Islet of Langerhans (tissue), 1 donor: ENCODE results near the gene RCOR3.
"Not testable (repeated sequence)": the region's sequence is repeated elsewhere in the genome, so short reads cannot be mapped to it uniquely, and the experiment has no call there.

ENCODE experiments used
- FAIRE-seq: peaks from one replicate; lab custom pipeline; 2011; peaks lifted over from hg19 to GRCh38; lab: Jason Lieb, UNC

Gene RCOR3

DNA sequence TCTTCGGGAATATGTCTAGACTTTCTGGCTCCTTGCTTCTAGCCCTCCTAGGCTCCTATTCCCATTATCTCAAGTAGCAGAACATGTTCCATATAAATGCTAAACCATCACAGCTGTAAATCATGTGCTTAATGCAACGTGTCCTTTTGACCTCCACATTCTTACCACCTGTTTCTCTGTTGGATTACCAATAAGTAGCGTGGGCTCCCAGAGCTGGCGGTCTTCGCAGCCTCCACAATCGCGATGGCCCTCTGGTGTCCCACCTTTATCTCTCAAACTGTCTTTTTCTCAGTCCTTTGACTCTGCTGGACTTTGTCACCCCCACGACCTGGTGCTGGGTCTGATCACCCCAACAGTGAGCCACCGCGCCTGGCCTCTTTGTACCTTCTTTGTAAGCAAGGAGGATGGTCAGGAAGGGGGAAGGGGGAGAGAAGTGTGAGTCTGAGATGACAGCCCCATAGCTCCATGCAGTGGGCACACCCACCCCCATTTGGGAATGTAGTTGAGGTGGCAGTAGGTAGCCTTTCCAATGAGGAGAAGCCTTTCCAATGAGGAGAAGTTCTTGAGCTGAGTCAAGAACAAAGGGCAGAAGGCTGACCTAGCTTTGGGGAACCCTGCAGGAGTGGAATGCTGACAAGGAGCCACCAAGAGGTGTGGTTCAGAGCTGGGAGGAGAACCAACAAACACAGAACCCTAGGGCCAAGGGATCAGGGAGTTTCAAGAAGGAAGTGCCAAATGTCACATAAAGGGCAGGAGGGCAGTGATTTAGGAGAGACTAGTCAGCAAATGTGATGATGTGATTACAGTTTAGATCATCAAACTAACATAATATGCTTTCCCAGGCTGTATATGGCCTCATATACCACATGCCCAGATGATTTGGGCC lies 81.7 kb downstream of the RCOR3 start:
- FAIRE-seq, result no peak

GRCh38 chr1:211341999-211342398 lies 82.8 kb downstream of the RCOR3 start:
- FAIRE-seq, result no peak

- no peak for FAIRE-seq
These were observed 84.4 kb downstream of the RCOR3 start for GRCh38 chr1:211343607-211344006.

DNA sequence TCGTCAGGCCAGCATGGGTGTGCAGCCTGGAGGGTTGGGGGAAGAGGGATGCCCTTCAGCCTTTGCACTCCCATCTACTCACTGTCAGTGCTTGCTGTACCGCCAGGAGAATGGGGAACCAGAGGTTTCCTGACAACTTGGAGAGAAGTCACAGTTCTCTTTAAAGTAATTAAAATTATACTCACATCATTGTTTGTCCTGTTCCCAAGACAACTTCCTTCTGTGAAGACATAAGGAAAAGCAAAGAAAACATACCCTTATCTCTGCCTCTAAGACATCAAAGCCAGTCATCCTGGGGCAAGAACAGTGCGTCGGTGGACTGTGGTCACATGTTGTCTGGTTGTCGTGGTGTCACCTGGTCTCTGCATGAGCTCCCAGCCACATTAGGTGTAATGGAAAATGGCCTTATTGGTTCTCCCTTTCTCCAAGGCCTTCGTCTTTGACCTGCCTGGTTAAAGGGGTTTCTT lies 85.0 kb downstream of the RCOR3 start:
- no peak for FAIRE-seq

DNA sequence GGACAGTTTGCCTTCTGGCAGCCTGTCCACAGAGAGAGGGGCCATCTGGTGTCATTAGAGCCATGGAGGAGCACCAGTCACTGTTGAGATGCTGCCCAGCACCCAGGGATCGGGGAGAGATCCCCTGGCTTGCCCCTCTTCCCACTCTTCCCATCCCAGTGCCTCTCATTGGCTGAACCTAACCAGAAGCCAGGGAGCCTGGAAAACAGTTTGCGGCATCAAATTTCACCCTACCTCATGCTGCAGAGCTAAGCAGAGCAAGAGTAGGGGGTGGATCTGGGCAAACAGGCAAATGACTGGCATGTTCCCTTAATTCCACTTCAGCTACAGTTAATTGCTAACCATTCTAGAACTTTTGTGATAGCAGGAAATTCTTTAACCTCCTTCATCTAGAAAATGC lies 86.6 kb downstream of the RCOR3 start:
- no peak for FAIRE-seq

DNA sequence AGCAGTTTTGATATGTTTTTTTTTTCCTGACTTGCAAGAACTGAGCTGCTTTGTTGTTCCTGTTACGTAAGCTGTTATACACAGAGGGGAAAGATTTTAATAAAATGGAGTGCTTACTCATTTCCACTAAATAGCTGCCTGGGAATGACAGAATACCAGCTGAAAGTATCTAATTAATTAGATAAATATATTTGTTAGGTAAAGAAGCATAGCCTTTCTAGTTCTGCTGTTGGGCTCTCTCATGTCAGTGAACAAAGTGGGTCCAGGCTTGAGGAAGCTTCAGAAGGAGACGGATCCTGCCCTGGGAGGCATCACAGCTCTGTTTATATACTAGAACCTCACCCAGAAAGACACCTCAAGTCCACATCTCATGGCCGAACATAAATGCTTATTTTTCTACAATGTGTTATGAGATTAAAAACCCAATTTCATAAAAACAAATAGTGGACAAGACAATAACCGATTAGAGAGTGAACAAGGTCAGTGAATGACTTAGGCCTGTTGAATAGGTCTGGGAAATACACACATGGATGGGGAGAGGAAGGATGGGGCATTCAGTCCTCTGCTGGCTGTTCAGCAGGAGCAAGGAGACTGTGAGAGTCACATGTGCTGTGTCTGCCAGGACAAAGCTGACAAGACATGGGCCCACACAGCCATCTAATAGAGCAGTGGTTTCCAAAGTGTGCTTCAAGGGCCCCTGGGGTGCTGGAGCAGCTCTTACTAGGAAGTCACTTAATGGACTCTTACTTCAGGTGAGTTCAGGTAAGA lies 88.1 kb downstream of the RCOR3 start:
- no peak for FAIRE-seq

- no peak for FAIRE-seq
These were observed 89.4 kb downstream of the RCOR3 start for GRCh38 chr1:211348547-211348946.

DNA sequence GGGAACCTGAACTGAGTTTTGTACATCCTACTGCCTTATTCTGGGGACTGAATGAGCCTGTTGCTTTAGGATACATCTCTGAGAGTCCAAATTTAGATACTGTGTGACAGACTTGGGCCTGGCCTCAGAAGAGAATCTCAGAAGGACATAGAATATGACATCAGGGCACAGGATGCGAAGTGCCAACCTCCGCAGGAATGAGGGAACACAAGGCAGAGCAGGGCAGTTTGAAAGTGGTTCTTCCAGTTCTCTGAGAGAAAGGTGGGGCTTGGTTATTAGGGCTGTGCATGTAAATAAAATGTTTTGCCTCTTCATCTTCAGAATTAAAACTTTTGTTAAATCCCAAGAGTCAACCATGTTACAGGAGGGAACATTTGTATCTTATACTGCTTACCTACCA lies 90.6 kb downstream of the RCOR3 start:
- no peak for FAIRE-seq

DNA sequence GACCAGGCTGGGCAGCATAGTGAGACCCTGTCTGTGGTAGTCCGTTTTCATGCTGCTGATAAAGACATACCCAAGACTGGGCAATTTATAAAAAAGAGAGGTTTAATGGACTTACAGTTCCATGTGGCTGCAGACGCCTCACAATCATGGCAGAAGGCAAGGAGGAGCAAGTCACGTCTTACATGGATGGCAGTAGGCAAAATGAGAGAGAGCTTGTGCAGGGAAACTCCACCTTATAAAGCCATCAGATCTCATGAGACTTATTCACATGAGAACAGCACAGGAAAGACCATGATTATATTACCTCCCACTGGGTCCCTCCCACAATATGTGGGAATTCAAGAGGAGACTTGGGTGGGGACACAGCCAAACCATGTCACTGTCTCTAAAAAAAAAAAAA lies 92.9 kb downstream of the RCOR3 start:
- not testable (repeated sequence) for FAIRE-seq

DNA sequence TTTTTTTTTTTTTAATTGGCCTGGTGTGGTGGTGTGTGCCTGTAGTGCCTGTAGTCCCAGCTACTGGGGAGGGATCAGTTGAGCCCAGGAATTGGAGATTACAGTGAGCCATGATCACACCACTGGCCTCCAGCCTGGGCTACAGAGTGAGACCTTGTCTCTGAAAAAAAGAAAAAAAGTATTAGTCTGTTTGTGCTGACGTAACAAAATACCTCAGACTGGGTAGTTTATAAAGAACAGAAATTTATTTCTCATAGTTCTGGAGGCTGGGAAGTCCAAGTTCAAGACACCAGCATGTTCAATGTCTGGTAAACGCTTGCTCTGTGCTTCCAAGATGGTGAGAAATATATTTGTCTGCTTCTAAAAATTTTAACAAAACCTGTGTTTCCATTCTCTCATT lies 93.3 kb downstream of the RCOR3 start:
- FAIRE-seq, result no peak

DNA sequence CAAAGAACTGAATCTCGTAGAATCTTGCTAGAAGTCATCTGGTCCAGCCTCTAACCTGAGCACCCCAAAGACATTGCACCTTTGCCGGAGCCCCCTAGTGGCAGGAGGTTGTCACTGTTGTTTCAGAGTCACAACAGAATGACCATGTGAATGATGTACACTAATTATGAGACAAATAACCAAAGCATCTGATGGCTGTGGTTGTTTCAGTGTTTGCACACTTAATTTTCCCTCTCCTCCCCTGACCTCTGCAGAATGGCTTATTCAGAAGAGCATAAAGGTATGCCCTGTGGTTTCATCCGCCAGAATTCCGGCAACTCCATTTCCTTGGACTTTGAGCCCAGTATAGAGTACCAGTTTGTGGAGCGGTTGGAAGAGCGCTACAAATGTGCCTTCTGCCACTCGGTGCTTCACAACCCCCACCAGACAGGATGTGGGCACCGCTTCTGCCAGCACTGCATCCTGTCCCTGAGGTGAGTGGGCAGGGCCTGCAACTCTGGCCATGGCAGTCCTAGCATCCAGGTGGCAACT lies 93.9 kb downstream of the RCOR3 start:
- no peak for FAIRE-seq

GRCh38 chr1:211353562-211354212 lies 94.5 kb downstream of the RCOR3 start:
- no peak for FAIRE-seq

- FAIRE-seq, result no peak
These were observed 96.7 kb downstream of the RCOR3 start for GRCh38 chr1:211355873-211356272.

DNA sequence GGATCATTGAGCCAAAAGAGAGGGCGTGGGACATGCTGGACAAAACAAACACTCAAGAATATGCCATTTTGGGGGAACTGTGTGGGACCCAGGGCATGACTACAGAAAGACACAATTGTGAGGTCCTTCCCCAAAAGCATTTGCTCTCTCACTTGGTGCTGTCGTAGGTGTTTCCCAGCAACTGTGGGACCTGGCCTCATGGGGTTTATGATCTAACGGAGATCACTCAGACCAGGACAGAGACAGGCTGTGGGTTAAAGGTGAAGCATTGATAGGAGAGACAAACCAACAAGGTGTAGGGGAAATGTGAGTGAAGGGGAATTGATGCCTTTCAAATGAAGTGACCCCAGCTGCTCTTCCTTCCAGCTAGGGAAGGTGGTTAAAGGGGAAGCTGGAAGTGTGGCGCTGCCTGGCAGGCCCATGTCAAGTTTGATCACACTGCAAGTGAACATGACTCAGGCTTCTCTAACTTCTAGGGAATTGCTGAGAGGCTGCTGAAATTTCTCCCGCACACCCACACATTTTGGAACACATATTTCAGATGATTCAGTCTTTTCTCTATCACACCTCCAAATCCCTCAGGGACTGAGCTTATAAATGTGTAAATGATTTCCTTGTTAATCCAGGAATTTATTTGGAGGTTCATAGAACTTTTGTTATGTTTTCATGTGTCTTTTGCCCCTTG lies 97.7 kb downstream of the RCOR3 start:
- no peak for FAIRE-seq

DNA sequence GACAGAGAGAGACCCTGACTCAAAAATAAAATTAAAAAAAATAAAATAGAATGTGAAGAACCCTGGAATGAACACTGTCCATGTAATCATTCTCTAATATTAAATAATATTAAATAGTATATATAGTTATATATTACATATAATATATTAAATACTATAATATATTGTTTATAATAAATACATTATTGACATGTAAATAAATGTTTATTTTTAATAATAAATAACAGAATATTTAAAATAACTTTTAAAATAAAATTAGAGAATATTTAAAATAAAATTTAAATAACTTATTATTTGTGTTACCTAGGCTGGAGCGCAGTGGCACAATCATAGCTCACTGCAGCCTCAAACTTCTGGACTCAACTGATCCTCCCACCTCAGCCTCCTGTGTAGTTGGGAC lies 99.5 kb downstream of the RCOR3 start:
- FAIRE-seq, result no peak

- FAIRE-seq, result no peak
These were observed 100.7 kb downstream of the RCOR3 start for GRCh38 chr1:211359876-211360275.

DNA sequence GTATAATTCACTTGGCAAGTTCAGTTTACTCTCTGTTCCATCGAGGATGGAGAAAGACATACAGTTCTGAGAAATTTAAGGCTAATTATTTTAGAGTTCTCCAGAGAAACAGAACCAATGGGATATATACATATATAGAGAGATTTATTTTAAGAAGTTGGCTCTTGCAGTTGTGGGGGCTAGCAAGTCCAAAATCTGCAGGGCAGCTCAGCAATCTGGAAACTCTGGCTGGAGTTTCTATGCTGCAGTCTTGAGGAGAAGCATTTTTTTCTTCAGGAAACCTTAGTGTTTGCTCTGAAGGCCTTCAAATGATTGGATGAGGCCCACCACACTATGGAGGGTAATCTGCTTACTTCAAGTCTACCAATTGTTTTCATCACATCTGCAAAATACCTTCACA lies 102.0 kb downstream of the RCOR3 start:
- FAIRE-seq, result no peak
